Activated gamma-delta T cell (primary cell): Measurements from ENCODE around the gene ADAMTS8.

Source experiments
- DNase-seq: peaks from one replicate; lab custom pipeline; 2025; lab: John Stamatoyannopoulos, UW
- total RNA-seq, 2 donors: gene quantifications; one replicate each; lab custom pipeline; 2026; lab: John Stamatoyannopoulos, UW

ADAMTS8 gene
- total RNA-seq, result 0.04 to 0.05 reads per million in 2 donors

GRCh38 chr11:130428316-130429119 lies at the start of gene ADAMTS8:
ADAMTS8 (minus strand) TSS chr11:130428609; CDS start chr11:130428286, 323 bp downstream.
- no peak for DNase-seq

- DNase-seq, result no peak
Measured at GRCh38 chr11:130477586-130478203, 49.3 kb upstream of the ADAMTS8 start.

- no peak for DNase-seq
Measured at GRCh38 chr11:130476922-130477491, 48.6 kb upstream of the ADAMTS8 start.

GRCh38 chr11:130476200-130476921 lies 48.0 kb upstream of the ADAMTS8 start:
- DNase-seq, result no peak

GRCh38 chr11:130475426-130476053 lies 47.1 kb upstream of the ADAMTS8 start:
- no peak for DNase-seq

GRCh38 chr11:130474637-130475400 lies 46.4 kb upstream of the ADAMTS8 start:
- no peak for DNase-seq

GRCh38 chr11:130473795-130474377 lies 45.5 kb upstream of the ADAMTS8 start:
- no peak for DNase-seq

GRCh38 chr11:130473056-130473794 lies 44.8 kb upstream of the ADAMTS8 start:
- DNase-seq, result no peak

- DNase-seq, result no peak
Measured at GRCh38 chr11:130472434-130472961, 44.1 kb upstream of the ADAMTS8 start.

- no peak for DNase-seq
Measured at GRCh38 chr11:130471731-130472433, 43.5 kb upstream of the ADAMTS8 start.

- no peak for DNase-seq
Measured at GRCh38 chr11:130470832-130471706, 42.7 kb upstream of the ADAMTS8 start.

GRCh38 chr11:130469181-130469580 lies 40.8 kb upstream of the ADAMTS8 start:
- DNase-seq, result no peak

- DNase-seq, result no peak
Measured at GRCh38 chr11:130467116-130467900, 38.9 kb upstream of the ADAMTS8 start.

GRCh38 chr11:130465263-130465662 lies 36.9 kb upstream of the ADAMTS8 start:
- DNase-seq, result no peak

GRCh38 chr11:130464291-130464812 lies 35.9 kb upstream of the ADAMTS8 start:
- DNase-seq, result no peak

- DNase-seq, result no peak
Measured at GRCh38 chr11:130462931-130463330, 34.5 kb upstream of the ADAMTS8 start.
